ENCODE results near the gene IL18R1. TPM values are rescaled to one million over a fixed set of nuclear protein-coding genes. Genes with fewer than 3 reads are reported as not detected.

Gene IL18R1
- total and polyA plus RNA-seq, 11 donors = 0.50 to 4.3 (median 1.8) TPM

DNA sequence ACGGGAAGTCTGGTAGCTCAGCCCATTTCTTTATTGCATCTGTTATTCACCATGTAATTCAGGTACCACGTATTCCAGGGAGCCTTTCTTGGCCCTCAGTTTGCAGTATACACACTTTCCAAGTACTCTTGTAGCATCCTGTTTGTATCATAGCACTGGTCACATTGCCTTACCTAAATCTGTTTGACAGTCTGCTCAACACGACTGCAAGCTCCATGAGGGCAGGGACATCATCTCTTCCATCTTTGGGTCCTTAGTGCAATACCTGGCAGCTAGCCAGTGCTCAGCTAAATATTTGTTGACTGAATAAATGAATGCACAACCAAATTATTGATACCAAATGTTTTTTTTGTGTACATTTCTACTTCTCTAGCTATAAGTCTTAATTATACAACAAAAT lies 11.2 kb upstream of the IL18R1 start:
- WGBS, 4 donors = 91 to 94% (median 93%) methylated on average over 3 of the region's 3 CpGs
- TF ChIP-seq, protein P1, sequence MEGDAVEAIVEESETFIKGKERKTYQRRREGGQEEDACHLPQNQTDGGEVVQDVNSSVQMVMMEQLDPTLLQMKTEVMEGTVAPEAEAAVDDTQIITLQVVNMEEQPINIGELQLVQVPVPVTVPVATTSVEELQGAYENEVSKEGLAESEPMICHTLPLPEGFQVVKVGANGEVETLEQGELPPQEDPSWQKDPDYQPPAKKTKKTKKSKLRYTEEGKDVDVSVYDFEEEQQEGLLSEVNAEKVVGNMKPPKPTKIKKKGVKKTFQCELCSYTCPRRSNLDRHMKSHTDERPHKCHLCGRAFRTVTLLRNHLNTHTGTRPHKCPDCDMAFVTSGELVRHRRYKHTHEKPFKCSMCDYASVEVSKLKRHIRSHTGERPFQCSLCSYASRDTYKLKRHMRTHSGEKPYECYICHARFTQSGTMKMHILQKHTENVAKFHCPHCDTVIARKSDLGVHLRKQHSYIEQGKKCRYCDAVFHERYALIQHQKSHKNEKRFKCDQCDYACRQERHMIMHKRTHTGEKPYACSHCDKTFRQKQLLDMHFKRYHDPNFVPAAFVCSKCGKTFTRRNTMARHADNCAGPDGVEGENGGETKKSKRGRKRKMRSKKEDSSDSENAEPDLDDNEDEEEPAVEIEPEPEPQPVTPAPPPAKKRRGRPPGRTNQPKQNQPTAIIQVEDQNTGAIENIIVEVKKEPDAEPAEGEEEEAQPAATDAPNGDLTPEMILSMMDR (IDR thresholded peaks at IDR 0.05) = no peak
- TF ChIP-seq POLR2A (IDR thresholded peaks at IDR 0.05) = no peak
- intact Hi-C loops (cut with DNase I) = loop anchor here in 2 of 10 donors (10.0 kb wide), 3 partner anchors 80 to 340 kb away; no protein-coding TSS in a partner anchor

DNA sequence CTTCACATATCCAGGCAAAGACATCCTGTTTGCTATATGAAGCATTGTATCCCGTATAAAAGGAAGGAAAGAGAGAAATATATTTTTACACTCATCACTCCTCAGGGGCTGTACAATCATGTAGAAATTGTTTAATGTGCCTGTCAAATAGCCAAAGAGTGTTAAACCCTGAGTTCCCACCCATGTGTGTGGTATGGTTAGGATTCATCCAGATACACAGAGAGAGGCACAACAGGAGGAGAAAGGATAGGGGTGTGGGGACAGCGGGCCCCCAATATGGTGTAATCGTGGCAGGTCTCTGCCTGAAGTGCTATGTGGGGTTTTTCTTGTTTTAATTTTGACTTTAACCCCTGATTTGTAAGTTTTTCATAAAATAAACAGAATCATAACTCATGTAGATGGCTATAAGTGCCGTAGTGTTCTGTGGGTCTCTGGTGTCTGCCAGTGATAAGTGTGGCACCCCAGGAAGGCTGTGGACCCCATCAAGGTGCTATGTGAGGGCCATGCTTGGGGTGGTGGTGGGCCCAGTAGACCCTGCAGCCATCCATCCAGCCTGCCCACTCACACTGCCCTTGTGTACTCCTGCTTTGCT lies 10.2 kb upstream of the IL18R1 start:
- H3K9me3 ChIP-seq = no peaks in the 10 kb centered on the region
- no peak overlapping the region for H3K27ac ChIP-seq
- no peak for DNase-seq
- no peaks in the 10 kb centered on the region for H3K36me3 ChIP-seq
- H3K27me3 ChIP-seq = no peaks in the 10 kb centered on the region
- ATAC-seq = no peak
- TF ChIP-seq POLR2A (IDR thresholded peaks at IDR 0.05) = no peak
- TF ChIP-seq, protein P1 (IDR thresholded peaks at IDR 0.05) = no peak
- 71 to 78% (median 77%) methylated on average over 4 of the region's 4 CpGs for WGBS, 4 donors
- H3K4me1 ChIP-seq = peaks cover 0 to 7% (median 0%) of the 10 kb centered on the region in 12 donors
- H3K4me3 ChIP-seq = no peak overlapping the region
- intact Hi-C loops (cut with DNase I) = loop anchor here in 2 of 10 donors (10.0 kb wide), 3 partner anchors 81 to 341 kb away; no protein-coding TSS in a partner anchor

More for the DNA sequence above, 11.2 kb upstream of the IL18R1 start:
- DNase-seq = no peak
- no peak for ATAC-seq
- no peak overlapping the region for H3K4me3 ChIP-seq
- no peaks in the 10 kb centered on the region for H3K36me3 ChIP-seq
- H3K27me3 ChIP-seq = no peaks in the 10 kb centered on the region
- no peaks in the 10 kb centered on the region for H3K9me3 ChIP-seq
- H3K27ac ChIP-seq = no peak overlapping the region
- H3K4me1 ChIP-seq = peaks cover 0 to 7% (median 0%) of the 10 kb centered on the region in 12 donors

DNA sequence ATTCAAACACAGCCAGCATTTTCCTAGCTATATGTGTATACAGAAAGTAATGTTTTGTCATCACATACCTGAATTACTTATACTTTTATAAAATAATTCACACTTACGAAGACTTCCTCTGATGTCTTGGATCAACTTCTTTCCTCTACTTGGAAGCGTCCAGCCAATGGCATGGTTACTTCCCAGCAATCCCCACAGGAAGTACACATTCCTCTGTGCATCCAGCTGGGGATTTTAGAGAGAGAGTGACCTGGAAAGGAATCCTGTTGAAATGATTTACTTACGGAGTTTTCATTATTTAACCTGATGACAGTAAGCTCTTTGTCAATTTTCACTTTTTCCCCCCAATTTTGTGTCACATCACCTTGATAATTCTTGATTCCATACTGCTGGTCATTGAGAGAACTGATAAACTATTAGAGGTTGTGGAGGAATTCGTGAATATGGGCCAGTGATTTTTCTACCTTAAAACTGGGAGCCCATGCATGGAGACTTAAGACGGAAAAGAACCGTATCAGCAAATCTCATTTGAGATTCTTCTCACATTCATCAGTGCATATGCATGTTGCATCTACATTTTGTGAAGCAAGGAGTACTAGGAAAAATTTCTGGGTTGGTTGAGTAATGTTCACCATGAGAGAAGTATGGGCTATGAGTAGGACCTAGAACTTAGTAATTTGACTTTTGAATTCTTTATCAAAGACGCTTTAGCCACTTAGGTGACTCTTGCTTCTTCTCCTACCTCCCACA lies 9.0 kb upstream of the IL18R1 start:
- ATAC-seq = no peak
- WGBS, 4 donors = 81 to 87% (median 84%) methylated on average over 7 of the region's 7 CpGs
- DNase-seq = no peak

More for the DNA sequence above, 9.0 kb upstream of the IL18R1 start:
- no peak overlapping the region for H3K27ac ChIP-seq
- H3K4me3 ChIP-seq = no peak overlapping the region
- H3K36me3 ChIP-seq = no peaks in the 10 kb centered on the region
- intact Hi-C loops (cut with DNase I) = loop anchor here in 2 of 10 donors (10.0 kb wide), 3 partner anchors 82 to 342 kb away; no protein-coding TSS in a partner anchor
- TF ChIP-seq, protein P1 (IDR thresholded peaks at IDR 0.05) = no peak
- no peak for TF ChIP-seq POLR2A (IDR thresholded peaks at IDR 0.05)
- no peaks in the 10 kb centered on the region for H3K9me3 ChIP-seq
- H3K27me3 ChIP-seq = no peaks in the 10 kb centered on the region
- H3K4me1 ChIP-seq = peaks cover 0 to 7% (median 0%) of the 10 kb centered on the region in 12 donors
